GM18498 (cell line): ENCODE data around the gene SLX4IP.

Source experiments
- ATAC-seq: cut with Tn5 transposase; IDR thresholded peaks from one replicate; pipeline ENCODE4 v1.9.1; 2021; ENCODE audit warnings: mild to moderate bottlenecking, moderate library complexity; ENCODE audit not compliant: unreplicated experiment

The SLX4IP gene

GRCh38 chr20:10519361-10520046, 84.4 kb downstream of the SLX4IP start:
- peak; percentile 68 for ATAC-seq

DNA sequence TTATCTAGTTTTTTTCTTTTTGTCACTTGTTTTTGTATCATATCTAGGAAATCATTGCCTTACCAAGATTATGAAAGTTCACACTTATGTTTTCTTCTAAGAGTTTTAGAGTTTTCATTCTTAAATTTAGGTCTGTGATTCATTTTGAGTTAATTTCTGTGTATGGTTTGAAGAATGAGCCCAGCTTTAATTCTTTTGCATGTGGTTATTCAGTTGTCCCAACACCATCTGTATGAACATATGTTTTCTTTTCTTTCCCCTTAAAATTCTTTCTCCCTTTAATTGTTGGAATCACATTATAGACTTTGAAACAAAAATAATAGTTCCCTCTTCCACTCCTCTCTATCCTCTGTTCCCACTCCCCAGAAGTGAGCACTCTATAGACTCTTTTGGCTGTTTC, 85.4 kb downstream of the SLX4IP start:
- no peak for ATAC-seq

DNA sequence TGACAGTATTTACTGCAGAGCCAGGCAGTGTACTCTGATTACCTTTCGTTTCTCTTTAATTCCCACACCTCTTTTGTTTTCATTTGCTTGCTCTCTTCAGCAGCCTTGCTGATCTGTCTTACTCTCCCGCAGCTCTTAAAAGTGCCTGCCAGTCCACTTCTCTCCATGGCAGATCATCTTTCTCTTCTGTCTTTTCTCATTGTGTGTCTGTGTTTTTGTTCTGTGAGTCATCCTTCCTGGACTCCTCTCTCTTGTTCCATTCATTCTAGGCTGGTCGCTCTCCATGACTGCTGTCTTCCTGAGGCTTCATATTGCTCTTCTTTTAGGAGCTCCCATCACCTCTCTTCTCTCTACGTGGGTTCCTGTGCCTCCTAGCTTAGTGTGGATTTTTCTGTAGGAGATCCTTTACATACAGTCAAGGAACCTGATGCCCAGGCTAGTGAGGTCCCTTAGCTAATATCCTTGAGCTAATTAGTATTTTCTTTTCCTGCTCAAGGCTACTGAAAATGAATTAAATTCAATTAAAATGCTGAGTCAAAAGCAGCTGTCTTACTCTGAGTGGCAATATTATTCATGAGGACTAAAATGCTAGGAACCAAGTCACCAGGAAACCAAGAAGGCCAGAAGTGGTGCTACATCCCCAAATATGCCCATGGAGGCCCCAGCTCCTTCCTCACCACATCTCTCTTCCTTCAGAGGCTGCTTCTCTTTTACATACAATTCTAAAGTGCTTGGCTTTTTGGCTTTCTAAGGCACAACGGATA, 86.1 kb downstream of the SLX4IP start:
- no peak for ATAC-seq

GRCh38 chr20:10521836-10522235, 86.7 kb downstream of the SLX4IP start:
- ATAC-seq, result no peak

DNA sequence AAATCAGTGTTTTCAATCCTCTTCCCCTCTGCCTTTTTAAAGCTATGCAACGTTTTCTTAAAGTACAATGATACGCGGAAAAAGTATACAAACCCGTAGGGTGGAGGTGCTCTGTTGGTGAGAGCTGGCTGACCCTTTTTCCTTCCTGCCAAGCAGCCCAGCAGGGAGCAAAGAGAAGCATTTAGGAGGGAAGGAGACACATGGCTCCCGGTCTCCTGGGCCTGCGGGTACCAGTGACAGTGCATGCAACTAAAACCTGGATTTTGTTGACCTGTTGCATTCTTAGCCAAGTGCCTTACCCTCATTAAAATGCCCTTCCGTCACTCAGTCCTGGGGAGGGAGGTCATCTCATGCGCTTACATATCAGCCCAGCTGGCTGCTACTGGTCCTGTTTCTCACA, 87.2 kb downstream of the SLX4IP start:
- ATAC-seq, result no peak

DNA sequence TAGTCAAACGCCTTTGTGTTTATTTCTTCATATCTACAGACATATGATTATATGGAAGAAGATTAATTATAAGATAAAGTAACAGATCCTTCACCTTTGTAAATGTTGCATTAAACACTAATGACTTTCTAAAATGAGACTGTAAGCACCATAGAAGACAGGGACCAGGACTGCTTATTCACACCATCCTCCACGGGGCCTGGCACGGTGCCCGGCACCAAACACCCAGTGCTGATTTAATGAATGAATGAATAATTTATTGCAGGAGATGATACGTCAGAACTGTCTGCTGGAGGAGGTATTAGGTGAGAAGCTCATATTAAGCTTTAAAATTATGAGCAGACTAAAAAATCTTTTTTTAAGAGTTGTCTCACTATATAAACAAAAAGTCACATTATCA, 88.3 kb downstream of the SLX4IP start:
- ATAC-seq, result no peak

DNA sequence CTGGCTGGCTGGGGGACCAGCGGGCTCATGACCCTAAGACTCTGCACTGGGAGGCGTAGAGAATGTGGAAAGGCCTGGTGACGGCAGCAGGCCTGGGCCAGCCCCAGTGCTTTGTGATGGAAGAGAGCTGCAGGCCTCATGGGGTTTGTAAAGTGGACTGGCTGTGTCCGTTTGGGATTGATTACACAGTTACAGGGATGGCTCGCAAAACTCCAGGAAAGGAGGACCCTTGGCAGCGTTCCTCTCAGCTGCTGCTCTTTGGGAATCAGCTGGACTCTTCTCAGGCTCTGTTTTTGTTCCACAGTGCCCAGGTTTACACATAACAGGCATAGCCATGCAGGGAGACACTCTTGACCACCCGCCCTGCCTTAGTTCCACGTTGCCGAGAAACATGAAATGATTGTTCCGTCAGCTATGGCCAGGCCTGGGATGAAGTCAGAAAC, 89.0 kb downstream of the SLX4IP start:
- no peak for ATAC-seq

DNA sequence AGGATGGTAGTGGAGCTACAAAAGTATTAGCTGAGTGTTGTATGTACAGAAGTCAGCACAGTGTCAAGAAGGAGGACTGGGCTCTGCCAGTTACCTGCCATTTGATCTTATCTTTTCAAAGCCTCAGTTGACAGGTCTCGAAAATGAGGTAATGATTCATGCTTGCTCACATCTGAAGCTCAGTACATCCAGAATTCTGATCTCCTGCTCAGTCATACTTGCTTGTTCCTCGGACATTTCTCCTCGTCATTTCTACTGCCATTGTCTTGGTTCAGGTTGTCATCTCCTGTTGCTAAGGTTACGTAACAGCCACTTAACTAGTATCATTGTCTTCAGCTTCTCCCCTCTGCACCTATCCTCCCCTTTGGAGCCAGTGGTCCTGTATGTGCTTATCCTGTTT, 89.5 kb downstream of the SLX4IP start:
- no peak for ATAC-seq

GRCh38 chr20:10527781-10528180, 92.7 kb downstream of the SLX4IP start:
- no peak for ATAC-seq

DNA sequence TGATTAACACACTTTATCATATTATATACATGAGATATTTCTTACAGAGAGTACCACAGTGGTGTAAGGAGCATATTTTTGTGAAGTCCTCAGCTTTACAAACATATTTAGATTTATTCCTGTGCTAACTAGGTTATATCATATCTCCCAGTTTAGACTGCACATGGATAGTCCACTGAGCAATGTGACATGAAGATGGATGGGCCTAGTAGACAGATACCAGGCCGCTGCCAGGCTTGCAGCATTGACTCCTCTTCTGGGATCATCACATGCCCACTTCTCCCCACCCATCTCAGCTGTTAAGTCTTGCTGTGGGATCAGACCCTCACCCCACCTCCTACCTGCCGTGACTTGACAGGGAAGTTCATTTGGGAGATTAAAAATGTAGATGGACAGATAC, 95.8 kb downstream of the SLX4IP start:
- ATAC-seq, result no peak

- ATAC-seq, result no peak
Observed at GRCh38 chr20:10531848-10532247, 96.7 kb downstream of the SLX4IP start.

GRCh38 chr20:10532361-10532760, 97.3 kb downstream of the SLX4IP start:
- no peak for ATAC-seq

DNA sequence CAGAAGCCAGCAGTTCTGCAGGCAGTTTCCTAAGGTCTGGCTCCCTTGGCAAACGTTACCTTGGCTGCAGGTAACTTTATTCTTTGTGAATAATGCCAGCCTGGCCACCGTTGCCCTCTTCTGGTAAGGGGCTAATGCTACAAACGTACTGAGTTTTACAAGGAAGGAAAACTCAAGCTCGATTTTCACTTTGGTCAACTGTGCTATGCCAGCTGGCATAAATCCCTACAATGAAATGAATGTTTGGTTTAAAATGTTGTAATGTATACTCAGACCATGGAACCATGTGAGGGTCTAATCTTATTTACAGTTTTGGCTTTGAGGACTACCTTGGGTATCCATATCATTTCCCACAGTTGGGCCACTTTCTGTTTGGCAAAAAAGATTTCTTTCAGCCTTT, 101.4 kb downstream of the SLX4IP start:
- no peak for ATAC-seq

GRCh38 chr20:10537850-10538480, 102.9 kb downstream of the SLX4IP start:
- ATAC-seq, result no peak

DNA sequence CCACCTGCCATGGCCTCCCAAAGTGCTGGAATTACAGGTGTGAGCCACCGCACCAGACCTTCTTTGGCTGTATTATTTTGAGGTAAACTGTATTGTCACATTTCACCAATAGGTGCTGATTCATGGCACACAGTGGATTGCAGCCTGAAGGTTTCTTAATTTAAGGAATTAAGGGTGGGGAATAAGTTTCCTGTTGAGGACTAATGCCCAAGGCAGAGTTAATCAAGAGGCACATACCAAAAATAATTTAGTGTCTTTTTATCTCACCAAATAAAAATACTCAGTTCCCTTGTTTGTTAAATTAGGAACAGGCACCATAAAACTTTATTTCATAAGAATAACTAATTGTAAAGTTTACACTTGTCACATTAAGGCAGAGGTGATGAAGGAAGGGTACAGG, 103.7 kb downstream of the SLX4IP start:
- no peak for ATAC-seq

DNA sequence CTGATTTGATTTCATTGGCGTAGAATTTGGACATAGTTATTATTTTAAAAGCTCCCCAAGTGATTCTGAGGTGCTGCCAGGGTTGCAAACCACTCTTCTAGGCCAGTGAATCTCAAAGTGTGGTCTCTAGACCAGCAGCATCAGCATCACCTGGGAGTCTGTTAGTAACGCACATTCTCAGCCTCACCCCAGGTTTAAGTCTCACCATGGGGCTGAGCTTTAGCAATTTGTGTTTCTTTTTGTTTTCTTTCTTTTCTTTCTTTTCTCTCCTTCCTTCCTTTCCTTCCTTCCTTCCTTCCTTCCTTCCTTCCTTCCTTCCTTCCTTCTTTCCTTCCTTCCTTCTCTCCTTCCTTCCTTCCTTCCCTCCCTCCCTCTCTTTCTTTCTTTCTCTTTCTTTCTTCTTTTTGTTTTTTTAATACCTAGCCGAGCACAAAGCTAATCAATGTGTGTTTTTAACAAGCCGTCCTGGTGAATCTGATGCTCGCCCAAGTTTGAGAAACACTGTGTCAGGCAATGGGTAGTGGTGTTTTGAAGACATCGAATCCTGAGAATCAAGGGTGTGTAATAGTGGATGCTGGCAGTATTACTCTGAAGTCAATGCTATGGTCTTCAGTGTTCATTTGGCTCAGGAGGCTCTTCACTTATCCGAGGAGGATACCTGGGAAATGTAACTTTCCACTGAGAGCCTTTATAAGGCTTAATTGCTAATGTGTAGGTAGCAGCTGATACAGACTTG, 104.9 kb downstream of the SLX4IP start:
- no peak for ATAC-seq

GRCh38 chr20:10540636-10541493, 105.8 kb downstream of the SLX4IP start:
- no peak for ATAC-seq

- no peak for ATAC-seq
Observed at GRCh38 chr20:10541668-10542411, 106.7 kb downstream of the SLX4IP start.

- ATAC-seq, result no peak
Observed at GRCh38 chr20:10542442-10542841, 107.3 kb downstream of the SLX4IP start.

DNA sequence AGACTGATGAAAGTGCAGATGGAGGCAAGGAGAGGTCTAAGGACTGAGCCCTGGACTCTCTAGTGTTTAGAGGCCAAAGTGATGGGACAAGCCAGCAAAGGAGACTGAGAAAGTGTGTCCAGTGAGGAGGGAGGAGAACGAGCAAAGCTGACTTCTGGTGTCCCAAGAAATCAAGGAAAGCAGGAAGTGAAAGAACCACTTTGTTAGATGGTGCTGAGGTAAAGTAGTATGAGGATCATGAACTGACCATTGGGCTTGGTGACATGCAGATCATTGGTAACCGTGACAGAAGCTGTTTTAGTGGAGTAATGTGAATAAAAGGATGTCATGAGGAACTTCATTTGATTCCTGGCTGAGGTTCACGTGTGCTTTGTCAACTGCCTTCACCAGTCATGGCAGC, 108.4 kb downstream of the SLX4IP start:
- no peak for ATAC-seq
